Suprapubic skin (tissue), 3 donors: ENCODE results near the gene SYT3.

Source experiments
- CTCF ChIP-seq, 2 donors: fragments of 200-600 bp in 1 of 2; fragments of 450-650 bp in 1 of 2; sonication (generic) in 1 of 2; IDR thresholded peaks; one replicate each; pipeline ENCODE4 v1.5.1; 2016 to 2019; ENCODE audit warnings: antibody characterized with exemption in 2 of 2, mild to moderate bottlenecking in 1 of 2, moderate library complexity in 1 of 2
- POLR2AphosphoS5 ChIP-seq, 3 donors: sonication (generic); formaldehyde crosslinking; IDR thresholded peaks; one replicate each; pipeline ENCODE4 v1.6.1; 2017; ENCODE audit warnings: antibody characterized with exemption in 3 of 3

DNA sequence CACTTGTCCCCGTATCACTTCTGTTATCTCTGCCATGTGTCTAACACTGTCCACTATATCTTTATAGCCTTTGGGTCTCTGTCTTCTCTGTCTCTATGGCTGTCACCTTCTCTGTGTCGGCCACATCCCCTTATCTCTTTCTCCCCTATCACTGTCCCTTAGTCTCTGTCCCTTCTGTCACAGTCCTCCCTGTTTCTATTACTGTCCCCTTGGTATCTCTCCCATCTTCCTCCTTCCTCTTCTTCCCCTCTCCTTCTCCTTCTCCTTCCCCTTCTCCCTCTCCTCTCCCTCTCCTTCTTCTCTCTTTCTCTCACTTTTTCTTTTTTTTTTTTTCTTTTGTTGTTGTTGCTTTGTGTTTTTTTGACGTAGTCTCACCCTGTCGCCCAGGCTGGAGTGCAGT lies 36.7 kb downstream of the SYT3 start:
- TF ChIP-seq CTCF (IDR thresholded peaks at IDR 0.05) = no peak
- TF ChIP-seq POLR2AphosphoS5 (IDR thresholded peaks at IDR 0.05) = no peak
